Raji (cell line): ENCODE results near the gene NAGPA.

Experiments
- POLR2A ChIP-seq: IDR thresholded peaks from 2 replicates; pipeline ENCODE4 v1.6.1; 2011; ENCODE audit warnings: low read depth, low read length, control low read depth; ENCODE audit not compliant: insufficient read depth

NAGPA gene

GRCh38 chr16:4979736-4980660, 53.7 kb downstream of the NAGPA start:
- no peak for TF ChIP-seq POLR2A

- TF ChIP-seq POLR2A: no peak
Measured at GRCh38 chr16:4979164-4979563, 54.6 kb downstream of the NAGPA start.

GRCh38 chr16:4976611-4977145, 57.1 kb downstream of the NAGPA start:
- TF ChIP-seq POLR2A: no peak

- no peak for TF ChIP-seq POLR2A
Measured at GRCh38 chr16:4976079-4976478, 57.7 kb downstream of the NAGPA start.
